Gastrocnemius medialis (tissue), 4 donors: ENCODE results near the gene ACVRL1. TPM values are rescaled to one million over a fixed set of nuclear protein-coding genes. Genes with fewer than 3 reads are reported as not detected.
A peak's percentile ranks its signal among the peaks of the same experiment; 100 is the strongest.

ENCODE experiments used
- ATAC-seq, 2 donors: fragments of 150-250 bp; one replicate each; pipeline ENCODE4 v1.9.1; 2016
- DNase-seq, 2 donors: peaks; one replicate each; pipeline ENCODE4 v3.0.0-alpha.2; 2019
- H3K27ac ChIP-seq, 4 donors: fragments of 200-600 bp; sonication (generic); 1 replicate in 1 of 4; 2 replicates in 3 of 4; pipeline ENCODE4 v1.5.1; 2016 to 2018; ENCODE audit warnings: mild to moderate bottlenecking in 2 of 4, moderate library complexity in 1 of 4
- H3K27me3 ChIP-seq, 3 donors: fragments of 200-600 bp; sonication (generic) in 2 of 3; 1 replicate in 1 of 3; 2 replicates in 2 of 3; pipeline versions ENCODE4 v1.5.1 to v1.6.0; 2016 to 2019; ENCODE audit warnings: mild to moderate bottlenecking in 1 of 3, moderate library complexity in 1 of 3
- H3K36me3 ChIP-seq, 2 donors: fragments of 200-600 bp; sonication (generic) in 1 of 2; one replicate each; pipeline ENCODE4 v1.5.1; 2017 to 2018
- H3K4me1 ChIP-seq, 2 donors: fragments of 200-600 bp; sonication (generic) in 1 of 2; one replicate each; pipeline ENCODE4 v1.5.1; 2016 to 2017; ENCODE audit warnings: mild to moderate bottlenecking in 2 of 2
- H3K4me3 ChIP-seq, 4 donors: fragments of 200-600 bp; sonication (generic) in 3 of 4; 1 replicate in 1 of 4; 2 replicates in 3 of 4; pipeline ENCODE4 v1.5.1; 2016 to 2019; ENCODE audit warnings: mild to moderate bottlenecking in 2 of 4
- H3K9me3 ChIP-seq, 3 donors: fragments of 200-600 bp; sonication (generic) in 2 of 3; 1 replicate in 1 of 3; 2 replicates in 2 of 3; pipeline ENCODE4 v1.5.1; 2016 to 2019
- POLR2A ChIP-seq, 2 donors: fragments of 450-650 bp; IDR thresholded peaks; one replicate each; pipeline ENCODE4 v1.6.1; 2017; ENCODE audit warnings: antibody characterized with exemption in 2 of 2, mild to moderate bottlenecking in 2 of 2, moderate library complexity in 2 of 2
- in situ Hi-C, 4 donors: fragments of 200-750 bp; cut with MboI; loops; one replicate each; pipeline versions ENCODE4 v1.15.0 to v1.8.0; 2017; ENCODE audit warnings: low sequenced_read_pairs in 4 of 4
- intact Hi-C: fragments of 100-400 bp; cut with DNase I; formaldehyde crosslinking; loops from one replicate; pipeline ENCODE4 v1.15.1; 2023; ENCODE audit warnings: low total_unique reads
- total RNA-seq, 4 donors: library from RNA; depleted of rRNA; stranded (reverse); fragments of >200 nt; gene quantifications; one replicate each; pipeline versions ENCODE4 v1.1.0 to v1.2.3, GENCODE V29; 2016
- TF ChIP-seq, protein P1 (sequence below), 5 experiments: fragments of 450-650 bp in 3 of 5; fragments of 200-600 bp in 2 of 5; sonication (generic) in 2 of 5; IDR thresholded peaks in 4 of 5; conservative IDR thresholded peaks in 1 of 5; 1 replicate in 4 of 5; 2 replicates in 1 of 5; pipeline ENCODE4 v1.5.1; 2016 to 2019; ENCODE audit warnings: antibody characterized with exemption in 5 of 5, mild to moderate bottlenecking in 3 of 5, moderate library complexity in 3 of 5

ACVRL1 gene
- total RNA-seq, 4 donors from 2014 or later = 37.1 to 53.5 (median 43.3) TPM

DNA sequence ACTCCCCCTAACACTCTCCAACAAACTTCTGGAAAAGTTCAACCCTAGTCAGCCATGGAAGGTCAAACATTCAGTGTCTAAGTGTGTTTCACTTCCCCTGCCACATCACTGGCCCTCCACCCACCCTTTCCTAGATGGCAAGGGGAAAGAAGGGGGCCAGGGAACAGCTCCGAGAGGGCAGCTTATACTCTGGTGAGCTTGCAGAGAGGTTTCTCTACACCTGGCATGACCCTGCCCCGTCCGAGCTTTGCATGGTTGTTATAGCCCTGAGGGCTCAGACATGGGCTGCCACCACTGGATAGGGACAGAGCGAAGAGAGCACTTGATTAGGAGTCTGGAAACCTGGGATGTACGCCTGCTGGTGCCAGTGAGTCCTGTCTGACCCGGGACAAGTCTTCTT, 4.0 kb downstream of the ACVRL1 start:
- TF ChIP-seq, protein P1, sequence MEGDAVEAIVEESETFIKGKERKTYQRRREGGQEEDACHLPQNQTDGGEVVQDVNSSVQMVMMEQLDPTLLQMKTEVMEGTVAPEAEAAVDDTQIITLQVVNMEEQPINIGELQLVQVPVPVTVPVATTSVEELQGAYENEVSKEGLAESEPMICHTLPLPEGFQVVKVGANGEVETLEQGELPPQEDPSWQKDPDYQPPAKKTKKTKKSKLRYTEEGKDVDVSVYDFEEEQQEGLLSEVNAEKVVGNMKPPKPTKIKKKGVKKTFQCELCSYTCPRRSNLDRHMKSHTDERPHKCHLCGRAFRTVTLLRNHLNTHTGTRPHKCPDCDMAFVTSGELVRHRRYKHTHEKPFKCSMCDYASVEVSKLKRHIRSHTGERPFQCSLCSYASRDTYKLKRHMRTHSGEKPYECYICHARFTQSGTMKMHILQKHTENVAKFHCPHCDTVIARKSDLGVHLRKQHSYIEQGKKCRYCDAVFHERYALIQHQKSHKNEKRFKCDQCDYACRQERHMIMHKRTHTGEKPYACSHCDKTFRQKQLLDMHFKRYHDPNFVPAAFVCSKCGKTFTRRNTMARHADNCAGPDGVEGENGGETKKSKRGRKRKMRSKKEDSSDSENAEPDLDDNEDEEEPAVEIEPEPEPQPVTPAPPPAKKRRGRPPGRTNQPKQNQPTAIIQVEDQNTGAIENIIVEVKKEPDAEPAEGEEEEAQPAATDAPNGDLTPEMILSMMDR (IDR thresholded peaks at IDR 0.05 in 4 of 5, conservative IDR thresholded peaks at IDR 0.05 in 1 of 5) = no peak
- no peak for TF ChIP-seq POLR2A (IDR thresholded peaks at IDR 0.05)
- intact Hi-C loops (no loop called here), in situ Hi-C loops (no loop called here)
- no peak for ATAC-seq
- DNase-seq = no peak
- H3K9me3 ChIP-seq = no peaks in the 10 kb centered on the region
- H3K27ac ChIP-seq = peak overlapping the region; percentile 46 to 91 (median 86)
- H3K4me1 ChIP-seq = peaks cover 31 to 40% of the 10 kb centered on the region in 2 donors
- peak overlapping the region in 1 of 4 donors; percentile 27 for H3K4me3 ChIP-seq
- H3K27me3 ChIP-seq = peaks cover 8 to 17% (median 15%) of the 10 kb centered on the region in 3 donors
- H3K36me3 ChIP-seq = no peaks in the 10 kb centered on the region

DNA sequence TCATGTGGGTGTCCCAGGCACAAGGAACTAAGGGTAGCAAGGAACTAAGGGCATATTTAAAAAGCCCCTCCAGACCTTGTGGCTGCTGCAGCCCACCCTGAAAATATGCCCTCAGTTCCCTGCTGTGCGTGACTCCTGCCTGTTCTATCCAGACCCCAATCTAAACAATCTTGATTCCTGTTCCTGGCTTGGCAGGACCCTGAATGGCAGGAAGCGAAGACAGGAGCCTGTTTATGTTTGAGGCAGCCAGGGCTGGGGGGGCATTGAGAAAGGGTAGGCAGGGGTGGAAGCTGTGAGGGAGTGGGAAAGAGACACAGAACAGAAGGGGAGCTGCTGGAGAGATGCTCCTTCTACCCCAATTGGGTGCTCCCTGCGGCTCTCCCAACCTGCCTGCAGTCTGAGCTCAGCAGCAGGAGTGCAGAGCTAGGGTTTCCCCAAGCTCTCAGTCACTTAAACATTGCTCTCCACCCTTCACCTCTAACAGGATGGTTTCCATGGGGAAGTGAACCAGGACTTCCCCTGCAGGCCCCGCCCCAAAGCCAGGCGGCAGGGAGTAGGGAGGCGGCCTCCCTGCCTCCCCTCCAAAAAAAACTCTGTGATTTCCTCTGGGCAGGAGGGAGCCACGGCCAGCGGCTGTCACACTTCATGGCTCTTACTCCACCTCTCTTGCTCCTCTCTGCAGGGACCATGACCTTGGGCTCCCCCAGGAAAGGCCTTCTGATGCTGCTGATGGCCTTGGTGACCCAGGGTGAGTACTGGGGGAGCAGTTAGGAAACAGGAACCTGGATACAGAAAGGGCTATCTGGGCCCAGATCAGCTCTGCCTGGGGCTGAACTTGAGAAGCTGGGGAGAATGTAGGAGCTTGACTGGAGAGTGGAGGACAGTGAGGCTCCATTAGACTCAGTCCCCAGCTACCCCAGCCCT, 4.7 kb downstream of the ACVRL1 start:
- no peaks in the 10 kb centered on the region for H3K36me3 ChIP-seq
- no peaks in the 10 kb centered on the region for H3K9me3 ChIP-seq
- intact Hi-C loops (no loop called here), in situ Hi-C loops (no loop called here)
- peak overlapping the region; percentile 44 to 91 (median 86) for H3K27ac ChIP-seq
- peak overlapping the region in 3 of 4 donors; percentile 19 to 29 (median 27) for H3K4me3 ChIP-seq
- H3K4me1 ChIP-seq = peaks cover 24 to 38% of the 10 kb centered on the region in 2 donors
- no peak for DNase-seq
- TF ChIP-seq POLR2A (IDR thresholded peaks at IDR 0.05) = no peak
- TF ChIP-seq, protein P1 (IDR thresholded peaks at IDR 0.05 in 4 of 5, conservative IDR thresholded peaks at IDR 0.05 in 1 of 5) = no peak
- peak; percentile 39 to 55 for ATAC-seq
- H3K27me3 ChIP-seq = peaks cover under 1 to 11% (median 10%) of the 10 kb centered on the region in 3 donors

DNA sequence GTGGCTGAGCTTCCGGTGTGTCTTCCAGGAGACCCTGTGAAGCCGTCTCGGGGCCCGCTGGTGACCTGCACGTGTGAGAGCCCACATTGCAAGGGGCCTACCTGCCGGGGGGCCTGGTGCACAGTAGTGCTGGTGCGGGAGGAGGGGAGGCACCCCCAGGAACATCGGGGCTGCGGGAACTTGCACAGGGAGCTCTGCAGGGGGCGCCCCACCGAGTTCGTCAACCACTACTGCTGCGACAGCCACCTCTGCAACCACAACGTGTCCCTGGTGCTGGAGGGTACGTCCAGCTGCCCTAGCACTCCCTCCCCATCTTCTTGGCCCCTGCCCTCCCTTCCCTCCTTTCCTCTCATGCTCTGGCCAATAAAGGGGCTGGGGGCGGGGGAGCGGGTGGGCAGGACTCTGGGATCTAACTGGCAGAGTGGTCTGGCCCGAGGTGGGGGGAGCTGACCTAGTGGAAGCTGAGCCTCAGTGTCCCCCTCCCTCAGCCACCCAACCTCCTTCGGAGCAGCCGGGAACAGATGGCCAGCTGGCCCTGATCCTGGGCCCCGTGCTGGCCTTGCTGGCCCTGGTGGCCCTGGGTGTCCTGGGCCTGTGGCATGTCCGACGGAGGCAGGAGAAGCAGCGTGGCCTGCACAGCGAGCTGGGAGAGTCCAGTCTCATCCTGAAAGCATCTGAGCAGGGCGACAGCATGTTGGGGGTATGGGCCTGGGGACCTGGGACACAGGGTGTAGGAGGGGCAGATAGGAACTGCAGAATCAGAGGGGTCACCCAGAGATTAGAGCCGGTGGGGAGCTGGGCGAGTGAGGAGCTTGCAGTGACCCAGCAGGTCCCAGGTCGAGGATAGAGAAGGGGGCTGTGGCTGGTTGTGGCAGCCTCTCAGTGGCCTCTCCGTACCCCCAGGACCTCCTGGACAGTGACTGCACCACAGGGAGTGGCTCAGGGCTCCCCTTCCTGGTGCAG, 6.0 kb downstream of the ACVRL1 start:
- ATAC-seq (no peak), DNase-seq (no peak)
- Histone ChIP-seq H3K27ac (peak overlapping the region in 2 of 4 donors; percentile 85 to 88), H3K36me3 (no peaks in the 10 kb centered on the region), H3K27me3 (no peaks in the 10 kb centered on the region), H3K4me1 (peaks cover 31 to 44% of the 10 kb centered on the region in 2 donors), H3K9me3 (no peaks in the 10 kb centered on the region), H3K4me3 (peak overlapping the region in 1 of 4 donors; percentile 19)
- intact Hi-C loops (no loop called here), in situ Hi-C loops (no loop called here)
- TF ChIP-seq POLR2A (IDR thresholded peaks at IDR 0.05) = no peak
- TF ChIP-seq, protein P1 (IDR thresholded peaks at IDR 0.05 in 4 of 5, conservative IDR thresholded peaks at IDR 0.05 in 1 of 5) = no peak

- H3K9me3 ChIP-seq = no peaks in the 10 kb centered on the region
- peaks cover 35 to 44% of the 10 kb centered on the region in 2 donors for H3K4me1 ChIP-seq
- H3K27me3 ChIP-seq = no peaks in the 10 kb centered on the region
- H3K27ac ChIP-seq = peak overlapping the region in 1 of 4 donors; percentile 3
- DNase-seq (no peak), ATAC-seq (no peak)
- no peak overlapping the region for H3K4me3 ChIP-seq
- intact Hi-C loops = no loop called here
- in situ Hi-C loops = no loop called here
- no peak for TF ChIP-seq POLR2A (IDR thresholded peaks at IDR 0.05)
- TF ChIP-seq, protein P1 (IDR thresholded peaks at IDR 0.05 in 4 of 5, conservative IDR thresholded peaks at IDR 0.05 in 1 of 5) = no peak
- no peaks in the 10 kb centered on the region for H3K36me3 ChIP-seq
These were observed 7.0 kb downstream of the ACVRL1 start for GRCh38 chr12:51914034-51914923.
